Activated CD8-positive, alpha-beta T cell treated with anti-CD3 and anti-CD28 coated beads for 36 hours (primary cell): Measurements from ENCODE around the gene SPNS3. TPM values are rescaled to one million over a fixed set of nuclear protein-coding genes. Genes with fewer than 3 reads are reported as not detected.

Source experiments
- ATAC-seq: fragments of 200-7000 bp; cut with Tn5 transposase; one replicate; pipeline ENCODE4 v1.10.0; 2021; ENCODE audit warnings: mild to moderate bottlenecking, moderate library complexity
- CTCF ChIA-PET: fragments of 350-600 bp; sonication (Branson Sonifier 250); formaldehyde crosslinking; loops from one replicate; lab custom pipeline; 2021; ENCODE audit warnings: antibody characterized with exemption; lab: Charles Lee
- POLR2A ChIA-PET: fragments of 350-600 bp; sonication (Branson Sonifier 250); formaldehyde crosslinking; loops from one replicate; lab custom pipeline; 2021; ENCODE audit warnings: antibody characterized with exemption; lab: Charles Lee
- DNase-seq: peaks from one replicate; pipeline ENCODE4 v3.0.0-alpha.2; 2020
- H3K27ac Mint-ChIP-seq: one replicate; pipeline ENCODE4 v1.8.0; 2021; ENCODE audit warnings: mild to moderate bottlenecking, mixed read lengths
- H3K27me3 Mint-ChIP-seq: one replicate; pipeline ENCODE4 v1.8.0; 2021; ENCODE audit warnings: mixed read lengths
- H3K36me3 Mint-ChIP-seq: one replicate; pipeline ENCODE4 v1.8.0; 2021; ENCODE audit warnings: low read depth, mixed read lengths
- H3K4me1 Mint-ChIP-seq: one replicate; pipeline ENCODE4 v1.8.0; 2021; ENCODE audit warnings: low read depth, mixed read lengths
- H3K4me3 Mint-ChIP-seq: one replicate; pipeline ENCODE4 v1.8.0; 2021; ENCODE audit warnings: mild to moderate bottlenecking, moderate library complexity, mixed read lengths
- H3K9me3 Mint-ChIP-seq: one replicate; pipeline ENCODE4 v1.8.0; 2021; ENCODE audit warnings: mixed read lengths
- intact Hi-C: fragments of 100-400 bp; cut with micrococcal nuclease; formaldehyde crosslinking; loops from one replicate; pipeline ENCODE4 v1.10.0; 2022
- total RNA-seq, 2 experiments: library from RNA; stranded (reverse); gene quantifications; one replicate each; pipeline ENCODE4 v1.2.3, GENCODE V29; 2021
- TF ChIP-seq, protein P1 (sequence below): fragments of 200-600 bp; IDR thresholded peaks from one replicate; pipeline ENCODE4 v1.8.0; 2022; ENCODE audit warnings: antibody characterized with exemption, mild to moderate bottlenecking

SPNS3 gene
- total RNA-seq, 2 experiments from 2014 or later, result 24.7 to 25.7 TPM

DNA sequence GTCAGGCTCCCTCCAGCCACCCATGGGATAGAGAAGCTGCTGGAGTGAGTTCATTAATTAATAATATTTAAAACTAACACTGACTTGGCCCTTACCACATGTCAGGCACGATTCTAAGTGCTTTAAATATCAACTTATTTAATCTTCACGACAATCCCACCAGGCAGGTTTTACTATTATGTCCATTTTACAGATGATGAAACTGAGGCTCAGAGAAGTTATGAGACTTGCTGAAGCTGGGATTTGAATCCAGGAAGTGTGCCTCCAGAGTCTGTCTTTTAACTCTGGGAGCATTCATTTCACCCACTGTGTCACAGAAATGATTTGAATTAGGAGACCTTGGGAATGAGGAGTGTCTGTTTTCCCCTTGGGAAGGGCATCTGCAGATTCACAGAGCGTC, 8.8 kb downstream of the SPNS3 start:
- H3K4me1 Mint-ChIP-seq, result peaks cover 2% of the 10 kb centered on the region
- TF ChIP-seq, protein P1, sequence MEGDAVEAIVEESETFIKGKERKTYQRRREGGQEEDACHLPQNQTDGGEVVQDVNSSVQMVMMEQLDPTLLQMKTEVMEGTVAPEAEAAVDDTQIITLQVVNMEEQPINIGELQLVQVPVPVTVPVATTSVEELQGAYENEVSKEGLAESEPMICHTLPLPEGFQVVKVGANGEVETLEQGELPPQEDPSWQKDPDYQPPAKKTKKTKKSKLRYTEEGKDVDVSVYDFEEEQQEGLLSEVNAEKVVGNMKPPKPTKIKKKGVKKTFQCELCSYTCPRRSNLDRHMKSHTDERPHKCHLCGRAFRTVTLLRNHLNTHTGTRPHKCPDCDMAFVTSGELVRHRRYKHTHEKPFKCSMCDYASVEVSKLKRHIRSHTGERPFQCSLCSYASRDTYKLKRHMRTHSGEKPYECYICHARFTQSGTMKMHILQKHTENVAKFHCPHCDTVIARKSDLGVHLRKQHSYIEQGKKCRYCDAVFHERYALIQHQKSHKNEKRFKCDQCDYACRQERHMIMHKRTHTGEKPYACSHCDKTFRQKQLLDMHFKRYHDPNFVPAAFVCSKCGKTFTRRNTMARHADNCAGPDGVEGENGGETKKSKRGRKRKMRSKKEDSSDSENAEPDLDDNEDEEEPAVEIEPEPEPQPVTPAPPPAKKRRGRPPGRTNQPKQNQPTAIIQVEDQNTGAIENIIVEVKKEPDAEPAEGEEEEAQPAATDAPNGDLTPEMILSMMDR, result no peak
- intact Hi-C loops, result no loop called here
- CTCF ChIA-PET, result interaction anchor here (1.2 kb wide), 1 partner anchor 22 kb away, joined by 3 read pairs; no protein-coding TSS in a partner anchor
- no peaks in the 10 kb centered on the region for H3K27me3 Mint-ChIP-seq
- no peaks in the 10 kb centered on the region for H3K9me3 Mint-ChIP-seq
- DNase-seq, result no peak
- POLR2A ChIA-PET, result interaction anchor here (1.2 kb wide), 1 partner anchor 82 kb away, joined by 4 read pairs; no protein-coding TSS in a partner anchor
- H3K27ac Mint-ChIP-seq, result no peak overlapping the region
- no peak overlapping the region for H3K4me3 Mint-ChIP-seq
- ATAC-seq, result no peak
- peaks cover 3% of the 10 kb centered on the region for H3K36me3 Mint-ChIP-seq

DNA sequence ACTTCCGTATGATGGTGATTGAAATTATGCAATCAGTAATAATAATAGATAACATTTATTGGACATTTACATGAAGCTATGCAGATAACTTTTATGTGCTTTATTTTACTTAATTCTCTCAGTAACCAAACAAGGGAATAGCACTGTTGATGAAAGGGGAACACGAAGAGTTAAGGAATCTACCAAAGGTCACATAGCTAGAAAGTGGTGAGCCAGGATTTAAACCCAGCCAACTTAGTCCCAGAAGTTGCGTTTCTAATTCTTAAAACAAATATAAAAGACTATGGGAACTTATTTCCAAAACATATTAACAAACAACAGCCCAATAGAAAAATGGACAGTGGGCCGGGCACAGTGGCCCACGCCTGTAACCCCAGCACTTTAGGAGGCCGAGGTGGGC, 9.7 kb downstream of the SPNS3 start:
- POLR2A ChIA-PET, result interaction anchor here (1.0 to 1.2 kb wide), 2 partner anchors 8 to 83 kb away, joined by 3 to 4 read pairs; no protein-coding TSS in a partner anchor
- ATAC-seq (no peak), DNase-seq (no peak)
- Mint-ChIP-seq H3K36me3 (peaks cover 3% of the 10 kb centered on the region), H3K4me1 (peaks cover 2% of the 10 kb centered on the region), H3K27ac (no peak overlapping the region), H3K4me3 (no peak overlapping the region), H3K9me3 (no peaks in the 10 kb centered on the region), H3K27me3 (no peaks in the 10 kb centered on the region)
- TF ChIP-seq, protein P1, result no peak
- intact Hi-C loops, result no loop called here
- CTCF ChIA-PET, result interaction anchor here (0.8 to 1.2 kb wide), 2 partner anchors 14 to 23 kb away, joined by 3 read pairs; no protein-coding TSS in a partner anchor

DNA sequence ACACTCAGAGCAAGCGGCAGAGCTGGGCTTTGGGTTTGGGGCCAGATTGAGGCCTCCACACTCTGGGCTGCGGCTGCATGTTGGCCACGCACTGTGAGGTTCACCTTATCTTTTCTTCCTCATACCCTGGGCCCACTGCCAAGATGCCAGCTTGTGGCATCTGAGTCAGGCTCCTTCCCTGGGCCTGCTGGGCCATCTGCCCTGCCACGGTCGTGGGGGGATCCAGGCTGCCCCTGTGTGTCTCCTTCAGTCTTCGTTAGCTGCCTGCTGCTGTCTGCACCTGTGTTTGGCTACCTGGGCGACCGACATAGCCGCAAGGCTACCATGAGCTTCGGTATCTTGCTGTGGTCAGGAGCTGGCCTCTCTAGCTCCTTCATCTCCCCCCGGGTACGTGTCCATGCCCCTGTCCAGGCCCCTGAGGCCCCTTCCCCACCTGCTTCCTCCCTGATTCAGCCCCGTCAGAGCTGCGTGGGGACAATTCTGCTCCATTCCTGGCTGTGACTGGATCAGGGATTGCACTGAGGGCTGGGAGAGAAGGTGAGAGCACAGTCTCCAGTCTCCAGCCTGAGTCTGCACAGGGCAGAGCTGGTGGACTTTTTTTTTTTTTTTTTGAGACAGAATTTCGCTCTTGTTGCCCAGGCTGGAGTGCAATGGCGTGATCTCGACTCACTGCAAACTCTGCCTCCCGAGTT, 11.2 kb downstream of the SPNS3 start:
- H3K27me3 Mint-ChIP-seq, result no peaks in the 10 kb centered on the region
- H3K27ac Mint-ChIP-seq, result no peak overlapping the region
- H3K9me3 Mint-ChIP-seq, result no peaks in the 10 kb centered on the region
- POLR2A ChIA-PET, result no interaction called here
- no peak for ATAC-seq
- CTCF ChIA-PET, result interaction anchor here (1.0 to 1.4 kb wide), 2 partner anchors 11 to 15 kb away, joined by 3 read pairs; no protein-coding TSS in a partner anchor
- intact Hi-C loops, result no loop called here
- DNase-seq, result no peak
- TF ChIP-seq, protein P1, result no peak
- H3K4me3 Mint-ChIP-seq, result no peak overlapping the region
- H3K4me1 Mint-ChIP-seq, result no peaks in the 10 kb centered on the region
- peaks cover 3% of the 10 kb centered on the region for H3K36me3 Mint-ChIP-seq

DNA sequence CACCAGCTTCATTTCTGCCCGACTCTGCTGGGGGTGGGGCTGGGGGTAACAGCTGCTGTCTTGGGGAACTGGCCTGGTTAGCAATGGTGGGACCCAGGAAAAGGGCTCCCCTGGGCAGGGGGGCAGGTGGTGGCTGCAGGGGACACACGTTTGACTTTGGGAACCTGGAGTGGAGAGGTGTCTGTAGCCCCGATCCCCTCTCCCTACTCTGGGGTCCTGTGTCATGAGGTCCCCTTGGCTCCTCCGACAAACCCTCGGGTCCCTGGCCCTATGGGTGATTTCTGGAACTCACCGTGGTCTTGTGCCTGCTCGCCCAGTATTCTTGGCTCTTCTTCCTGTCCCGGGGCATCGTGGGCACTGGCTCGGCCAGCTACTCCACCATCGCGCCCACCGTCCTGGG, 12.0 kb downstream of the SPNS3 start:
- TF ChIP-seq, protein P1, result no peak
- no peak overlapping the region for H3K4me3 Mint-ChIP-seq
- H3K27ac Mint-ChIP-seq, result no peak overlapping the region
- H3K9me3 Mint-ChIP-seq, result no peaks in the 10 kb centered on the region
- H3K4me1 Mint-ChIP-seq, result no peaks in the 10 kb centered on the region
- no peak for DNase-seq
- ATAC-seq, result no peak
- H3K27me3 Mint-ChIP-seq, result no peaks in the 10 kb centered on the region
- ChIA-PET CTCF (interaction anchor here (1.4 kb wide), 1 partner anchor 16 kb away, joined by 3 read pairs; no protein-coding TSS in a partner anchor), POLR2A (no interaction called here)
- peaks cover 3% of the 10 kb centered on the region for H3K36me3 Mint-ChIP-seq
- intact Hi-C loops, result no loop called here
